KMS-11 (cell line): ENCODE results near the gene CPM.

Source experiments
- H2AFZ ChIP-seq: fragments of 200-600 bp; sonication (generic); 2 replicates; pipeline ENCODE4 v1.6.1; 2016; ENCODE audit warnings: antibody characterized with exemption, mixed run types, low read depth
- H3K27ac ChIP-seq: fragments of 200-600 bp; sonication (generic); 2 replicates; pipeline ENCODE4 v1.6.1; 2016; ENCODE audit warnings: mild to moderate bottlenecking, mixed run types
- H3K27me3 ChIP-seq: fragments of 200-600 bp; sonication (generic); 2 replicates; pipeline ENCODE4 v1.6.1; 2017; ENCODE audit warnings: mild to moderate bottlenecking, low read depth, mixed run types, moderate library complexity; ENCODE audit not compliant: insufficient read depth
- H3K36me3 ChIP-seq: fragments of 200-600 bp; sonication (generic); 2 replicates; pipeline ENCODE4 v1.6.1; 2017; ENCODE audit warnings: mild to moderate bottlenecking, mixed run types; ENCODE audit not compliant: insufficient read depth
- H3K4me1 ChIP-seq: fragments of 200-600 bp; sonication (generic); 2 replicates; pipeline ENCODE4 v1.6.1; 2016; ENCODE audit warnings: mild to moderate bottlenecking, low read depth, mixed run types; ENCODE audit not compliant: poor library complexity, severe bottlenecking
- H3K4me2 ChIP-seq: fragments of 200-600 bp; sonication (generic); 2 replicates; pipeline ENCODE4 v1.7.0; 2016; ENCODE audit warnings: mild to moderate bottlenecking, mixed run types
- H3K4me3 ChIP-seq: fragments of 200-600 bp; sonication (generic); IDR thresholded peaks from 2 replicates; pipeline ENCODE4 v1.6.1; 2017; ENCODE audit warnings: low read depth, low read length, mixed read lengths; ENCODE audit not compliant: insufficient read depth
- H3K79me2 ChIP-seq: fragments of 200-600 bp; sonication (generic); 2 replicates; pipeline ENCODE4 v1.6.1; 2016; ENCODE audit warnings: low read depth, mixed run types; ENCODE audit not compliant: insufficient read depth
- H3K9ac ChIP-seq: fragments of 200-600 bp; sonication (generic); 2 replicates; pipeline ENCODE4 v1.6.1; 2016; ENCODE audit warnings: mild to moderate bottlenecking, mixed run types
- H4K20me1 ChIP-seq: fragments of 200-600 bp; sonication (generic); 2 replicates; pipeline ENCODE4 v1.6.1; 2016; ENCODE audit warnings: mild to moderate bottlenecking, mixed run types; ENCODE audit not compliant: insufficient read depth
- TF ChIP-seq, protein P1 (sequence below): fragments of 200-600 bp; sonication (generic); conservative IDR thresholded peaks from 2 replicates; pipeline ENCODE4 v1.6.1; 2017; ENCODE audit warnings: low read depth, mild to moderate bottlenecking, antibody characterized with exemption, low read length, moderate library complexity, mixed read lengths

The CPM gene

DNA sequence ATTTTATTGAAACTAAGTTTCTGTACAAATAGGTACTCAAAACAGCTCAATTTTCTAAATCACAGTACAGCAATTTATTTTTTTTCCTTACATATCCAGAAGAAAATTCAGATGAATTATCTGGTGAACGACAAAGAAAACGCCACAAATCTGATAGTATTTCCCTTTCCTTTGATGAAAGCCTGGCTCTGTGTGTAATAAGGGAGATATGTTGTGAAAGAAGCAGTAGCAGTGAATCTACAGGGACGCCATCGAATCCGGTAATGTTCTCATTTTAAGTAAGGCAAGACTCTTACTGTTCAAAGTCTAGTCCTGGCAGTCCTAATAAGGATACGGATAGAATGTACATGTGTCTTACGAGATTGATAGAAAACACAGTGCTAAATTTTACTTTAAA, 104.3 kb downstream of the CPM start:
- Histone ChIP-seq H3K36me3 (peaks cover 23% of the 10 kb centered on the region; the same call in 1 of the 2 replicates), H2AFZ (no peak overlapping the region), H3K9ac (no peak overlapping the region), H3K4me1 (peaks cover 6% of the 10 kb centered on the region), H3K4me3 (no peak overlapping the region), H3K79me2 (no peaks in the 10 kb centered on the region), H4K20me1 (no peaks in the 10 kb centered on the region), H3K27me3 (no peaks in the 10 kb centered on the region), H3K4me2 (no peak overlapping the region), H3K27ac (no peak overlapping the region)
- TF ChIP-seq, protein P1, sequence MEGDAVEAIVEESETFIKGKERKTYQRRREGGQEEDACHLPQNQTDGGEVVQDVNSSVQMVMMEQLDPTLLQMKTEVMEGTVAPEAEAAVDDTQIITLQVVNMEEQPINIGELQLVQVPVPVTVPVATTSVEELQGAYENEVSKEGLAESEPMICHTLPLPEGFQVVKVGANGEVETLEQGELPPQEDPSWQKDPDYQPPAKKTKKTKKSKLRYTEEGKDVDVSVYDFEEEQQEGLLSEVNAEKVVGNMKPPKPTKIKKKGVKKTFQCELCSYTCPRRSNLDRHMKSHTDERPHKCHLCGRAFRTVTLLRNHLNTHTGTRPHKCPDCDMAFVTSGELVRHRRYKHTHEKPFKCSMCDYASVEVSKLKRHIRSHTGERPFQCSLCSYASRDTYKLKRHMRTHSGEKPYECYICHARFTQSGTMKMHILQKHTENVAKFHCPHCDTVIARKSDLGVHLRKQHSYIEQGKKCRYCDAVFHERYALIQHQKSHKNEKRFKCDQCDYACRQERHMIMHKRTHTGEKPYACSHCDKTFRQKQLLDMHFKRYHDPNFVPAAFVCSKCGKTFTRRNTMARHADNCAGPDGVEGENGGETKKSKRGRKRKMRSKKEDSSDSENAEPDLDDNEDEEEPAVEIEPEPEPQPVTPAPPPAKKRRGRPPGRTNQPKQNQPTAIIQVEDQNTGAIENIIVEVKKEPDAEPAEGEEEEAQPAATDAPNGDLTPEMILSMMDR: no peak

DNA sequence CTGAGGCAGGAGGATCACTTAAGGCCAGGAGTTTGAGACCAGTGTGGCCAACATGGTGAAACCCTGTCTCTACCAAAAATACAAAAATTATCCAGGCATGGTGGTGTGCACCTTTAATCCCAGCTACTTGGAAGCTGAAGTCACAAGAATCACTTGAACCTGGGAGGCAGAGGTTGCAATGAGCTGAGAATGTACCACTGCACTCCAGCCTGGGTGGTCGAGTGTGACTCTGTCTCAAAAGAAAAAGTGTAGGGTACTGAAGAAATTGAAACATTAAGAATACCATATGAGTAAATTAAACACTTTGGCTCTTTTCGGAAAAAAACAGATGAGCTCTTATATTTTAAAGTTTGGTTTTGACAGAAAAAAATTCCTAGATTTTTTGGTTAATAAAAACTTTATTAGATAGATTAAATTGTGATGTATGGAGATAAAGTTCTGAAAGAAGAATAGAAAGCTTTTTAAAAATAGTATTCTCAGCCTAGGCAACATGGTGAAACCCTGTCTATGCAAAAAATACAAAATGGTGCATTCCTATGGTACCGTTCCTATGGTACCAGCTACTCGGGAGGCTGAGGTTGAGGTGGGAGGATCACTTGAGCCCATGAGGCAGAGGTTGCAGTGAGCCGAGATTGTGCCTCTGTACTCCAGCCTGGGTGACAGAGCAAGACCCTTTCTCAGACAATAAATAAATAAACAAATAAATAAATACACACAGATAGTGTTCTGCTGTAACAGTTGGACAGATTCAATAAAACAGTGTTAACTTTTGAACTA, 104.9 kb downstream of the CPM start:
- TF ChIP-seq, protein P1: no peak
- Histone ChIP-seq H3K9ac (no peak overlapping the region), H3K27me3 (no peaks in the 10 kb centered on the region), H3K4me3 (no peak overlapping the region), H3K4me1 (peaks cover 6% of the 10 kb centered on the region), H3K4me2 (no peak overlapping the region), H3K79me2 (no peaks in the 10 kb centered on the region), H3K36me3 (peaks cover 23% of the 10 kb centered on the region; the same call in 1 of the 2 replicates), H2AFZ (no peak overlapping the region), H4K20me1 (no peaks in the 10 kb centered on the region), H3K27ac (no peak overlapping the region)

- TF ChIP-seq, protein P1: no peak
- Histone ChIP-seq H3K4me1 (peaks cover 6% of the 10 kb centered on the region), H3K9ac (no peak overlapping the region), H4K20me1 (no peaks in the 10 kb centered on the region), H3K27me3 (no peaks in the 10 kb centered on the region), H3K79me2 (no peaks in the 10 kb centered on the region), H3K36me3 (peaks cover 34% of the 10 kb centered on the region; the same call in 1 of the 2 replicates), H3K4me3 (no peak overlapping the region), H3K4me2 (no peak overlapping the region), H2AFZ (no peak overlapping the region), H3K27ac (no peak overlapping the region)
These were observed 107.3 kb downstream of the CPM start for GRCh38 chr12:68825569-68826217.

DNA sequence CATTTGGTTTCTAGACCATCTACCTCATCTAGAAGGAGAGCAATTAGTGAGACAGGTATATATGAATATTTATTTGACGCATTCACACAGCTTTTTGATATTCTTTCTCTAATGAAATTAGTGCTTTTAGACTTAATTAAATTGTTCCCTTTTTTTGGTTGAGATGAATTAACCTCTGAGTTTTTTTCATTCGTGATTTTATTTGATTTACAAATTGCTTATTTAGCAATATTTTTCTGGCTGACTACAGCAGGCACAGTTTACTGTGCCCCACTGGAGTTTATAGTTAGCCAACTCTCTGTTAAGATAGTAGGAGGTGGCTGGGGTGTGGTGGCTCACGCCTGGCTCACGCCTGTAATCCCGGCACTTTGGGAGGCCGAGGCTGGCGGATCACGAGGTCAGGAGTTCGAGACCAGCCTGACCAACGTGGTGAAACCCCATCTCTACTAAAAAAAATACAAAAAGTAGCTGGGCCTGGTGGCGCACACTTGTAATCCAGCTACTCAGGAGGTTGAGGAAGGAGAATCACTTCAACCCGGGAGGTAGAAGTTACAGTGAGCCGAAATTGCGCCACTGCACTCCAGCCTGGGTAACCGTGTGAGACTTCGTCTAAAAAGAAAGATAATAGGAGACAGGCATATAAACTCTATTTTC, 108.2 kb downstream of the CPM start:
- Histone ChIP-seq H3K4me2 (no peak overlapping the region), H3K79me2 (no peaks in the 10 kb centered on the region), H3K4me3 (no peak overlapping the region), H3K4me1 (peaks cover under 1% of the 10 kb centered on the region), H2AFZ (no peak overlapping the region), H4K20me1 (no peaks in the 10 kb centered on the region), H3K36me3 (peaks cover 44% of the 10 kb centered on the region; the same call in 1 of the 2 replicates), H3K27ac (no peak overlapping the region), H3K27me3 (no peaks in the 10 kb centered on the region), H3K9ac (no peak overlapping the region)
- TF ChIP-seq, protein P1: no peak
